Inflammatory macrophage treated with lipopolysaccharide for 1 hour (primary cell): ENCODE data around the gene GRIK4.

ENCODE experiments used
- DNase-seq, 2 donors: peaks; one replicate each; pipeline ENCODE4 v3.0.0-alpha.2; 2020 to 2022

Gene GRIK4

GRCh38 chr11:120525261-120526171 is 14.0 kb downstream of the GRIK4 start:
- no peak for DNase-seq

DNA sequence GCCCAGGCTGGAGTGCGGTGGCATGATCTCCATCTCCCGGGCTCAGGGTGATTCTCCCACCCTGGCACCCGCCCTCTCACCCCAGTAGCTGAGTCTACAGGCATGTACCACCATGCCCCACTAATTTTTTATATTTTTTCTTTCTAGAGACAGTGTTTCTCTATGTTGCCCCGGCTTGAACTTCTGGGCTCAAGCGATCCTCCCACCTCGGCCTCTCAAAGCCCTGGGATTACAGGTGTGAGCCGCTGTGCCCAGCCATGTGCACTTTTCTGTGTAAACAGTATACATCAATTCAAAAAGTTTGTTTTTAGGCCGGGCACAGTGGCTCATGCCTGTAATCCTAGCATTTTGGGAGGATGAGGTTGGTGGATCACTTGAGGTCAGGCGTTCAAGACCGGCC is 14.7 kb downstream of the GRIK4 start:
- no peak for DNase-seq

DNA sequence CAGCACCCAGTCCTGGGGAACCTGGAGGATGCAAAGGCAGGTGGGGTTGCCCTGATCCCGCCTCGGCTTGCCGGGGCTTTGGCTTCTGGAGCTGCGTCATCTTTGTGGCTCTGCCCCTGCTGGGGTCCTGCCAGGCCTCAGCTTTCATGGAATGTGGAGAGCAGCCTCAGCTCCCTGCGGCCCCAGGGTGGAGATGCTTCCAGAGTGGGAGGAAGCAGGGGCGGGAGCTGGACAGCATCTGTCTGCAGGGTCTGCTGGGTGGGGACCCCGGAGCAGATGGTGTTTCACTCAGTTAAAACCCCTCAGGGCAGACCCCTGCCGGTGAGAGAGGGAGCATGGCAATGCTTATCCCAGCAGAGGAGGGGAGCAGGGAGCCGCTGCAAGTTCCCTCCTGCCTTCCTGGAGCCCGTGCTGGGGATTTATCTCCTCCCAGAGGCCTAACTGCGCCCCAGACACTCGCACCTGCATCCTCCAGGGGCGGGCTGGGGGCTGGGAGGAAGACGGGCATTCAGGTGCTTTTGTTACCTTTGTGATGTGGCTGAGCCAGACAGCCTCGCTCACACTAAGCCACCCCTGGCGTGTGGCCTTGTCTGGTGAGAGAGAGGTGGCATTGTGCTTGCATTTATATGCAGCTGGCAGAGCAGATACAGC is 15.7 kb downstream of the GRIK4 start:
- DNase-seq: no peak

DNA sequence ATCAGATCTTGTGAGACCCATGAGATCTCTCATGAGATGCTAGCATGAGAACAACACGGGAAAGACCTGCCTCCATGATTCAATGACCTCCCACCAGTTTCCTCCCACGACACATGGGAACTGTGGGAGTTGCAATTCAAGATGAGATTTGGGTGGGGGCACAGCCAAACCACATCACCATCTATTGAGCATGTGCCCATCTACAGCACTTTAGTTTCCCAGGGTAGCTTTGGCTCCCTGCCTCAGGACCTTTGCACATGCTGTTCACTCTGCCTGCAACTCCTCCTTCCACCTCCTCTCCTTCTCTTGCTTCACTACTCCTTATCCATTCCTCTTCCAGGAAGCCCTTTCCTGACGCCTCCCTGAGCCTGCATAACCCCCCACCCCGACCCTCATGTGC is 17.2 kb downstream of the GRIK4 start:
- DNase-seq: no peak

GRCh38 chr11:120529214-120529613 is 17.7 kb downstream of the GRIK4 start:
- no peak for DNase-seq

GRCh38 chr11:120529911-120530310 is 18.4 kb downstream of the GRIK4 start:
- DNase-seq: no peak

- no peak for DNase-seq
These were observed 20.7 kb downstream of the GRIK4 start for GRCh38 chr11:120532082-120532831.

DNA sequence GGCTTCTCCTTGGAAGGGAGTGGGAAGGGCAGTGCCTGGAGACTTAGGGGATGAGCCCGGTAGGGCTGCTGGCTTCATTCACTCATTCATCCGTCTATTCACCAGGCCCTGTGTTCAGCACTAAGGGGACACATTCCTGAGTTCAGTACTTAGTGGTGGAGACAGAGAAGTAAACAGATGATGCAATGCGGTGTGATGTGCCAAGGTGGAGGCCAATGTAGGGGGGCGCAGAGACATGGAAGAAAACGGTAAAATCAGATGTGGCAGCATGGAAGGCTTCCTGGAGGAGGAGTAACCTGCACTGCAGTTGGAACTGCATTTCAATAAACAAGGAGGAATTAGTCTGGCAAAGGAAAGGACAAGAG is 21.3 kb downstream of the GRIK4 start:
- no peak for DNase-seq

GRCh38 chr11:120536091-120536796 is 24.7 kb downstream of the GRIK4 start:
- no peak for DNase-seq

- no peak for DNase-seq
These were observed 25.2 kb downstream of the GRIK4 start for GRCh38 chr11:120536797-120537169.

DNA sequence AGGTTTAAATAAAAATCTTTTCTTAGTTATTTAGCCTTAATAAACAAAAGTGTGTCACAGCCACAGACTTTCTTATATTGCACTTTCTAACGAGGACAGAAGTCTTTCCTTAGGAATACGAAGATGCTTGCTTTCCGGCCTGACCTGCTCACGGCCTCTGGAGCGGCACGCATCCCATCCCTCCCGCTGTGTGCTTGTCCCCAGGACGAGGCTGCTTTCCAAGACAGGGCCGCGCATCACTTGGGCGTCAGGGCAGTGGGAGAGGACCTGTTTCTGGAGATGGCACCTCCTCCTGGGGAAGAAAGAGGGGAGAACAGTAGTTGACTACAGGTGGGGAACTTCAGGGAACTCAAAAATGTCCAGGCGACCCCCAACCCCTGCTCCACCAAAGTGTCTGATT is 26.4 kb downstream of the GRIK4 start:
- DNase-seq: no peak

DNA sequence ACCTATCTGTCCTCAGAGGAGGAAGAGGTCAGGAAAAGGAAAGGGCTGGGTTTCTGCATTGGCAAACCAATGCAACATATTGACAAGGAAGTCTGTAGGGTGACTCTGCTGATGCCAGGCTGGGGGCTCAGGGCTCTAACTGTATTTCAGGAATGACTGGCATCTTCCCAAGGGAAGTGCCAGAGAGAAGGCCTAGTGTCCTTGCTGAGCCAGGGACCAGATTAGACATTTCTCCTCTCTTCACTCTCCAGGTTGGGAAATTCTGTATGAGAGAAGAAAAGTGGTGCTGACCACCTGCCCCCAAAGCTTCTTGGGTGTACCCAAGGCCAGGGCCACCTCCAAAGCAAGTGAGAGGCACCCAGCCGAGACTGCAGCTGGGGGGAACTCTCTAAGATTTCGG is 27.2 kb downstream of the GRIK4 start:
- DNase-seq: no peak

DNA sequence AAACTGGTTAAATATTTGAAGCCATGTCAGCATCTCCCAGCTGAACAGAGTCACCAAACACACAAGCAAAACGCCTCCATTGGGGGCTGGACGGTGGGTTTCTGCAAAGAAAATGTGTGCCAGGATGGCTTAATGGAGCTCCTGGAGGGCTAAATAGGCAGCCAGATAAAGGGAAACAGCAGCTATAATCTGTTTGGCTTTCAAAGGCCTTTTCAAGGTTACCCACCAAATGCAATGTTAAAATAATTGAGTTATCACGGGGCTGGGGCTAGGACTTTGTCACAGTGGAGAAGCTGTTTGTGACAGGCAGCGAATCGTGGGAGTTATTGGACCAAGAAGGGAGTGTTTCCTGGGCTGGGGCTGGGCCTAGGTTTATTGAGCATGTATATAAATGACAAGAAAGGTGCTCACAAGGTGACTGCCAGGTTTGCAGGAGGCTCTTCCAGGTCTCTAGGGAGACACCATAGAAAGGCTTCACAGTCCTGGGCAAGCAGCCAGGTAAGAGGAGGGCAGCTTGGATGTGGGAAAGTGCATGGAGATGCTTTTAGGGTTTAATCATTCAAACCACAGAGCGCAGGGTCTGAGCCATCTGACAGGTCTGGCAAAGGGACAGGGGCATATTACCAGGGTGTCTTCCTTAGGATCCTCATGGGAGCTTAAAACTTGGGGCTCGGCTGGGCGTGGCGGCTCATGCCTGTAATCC is 28.3 kb downstream of the GRIK4 start:
- no peak for DNase-seq

DNA sequence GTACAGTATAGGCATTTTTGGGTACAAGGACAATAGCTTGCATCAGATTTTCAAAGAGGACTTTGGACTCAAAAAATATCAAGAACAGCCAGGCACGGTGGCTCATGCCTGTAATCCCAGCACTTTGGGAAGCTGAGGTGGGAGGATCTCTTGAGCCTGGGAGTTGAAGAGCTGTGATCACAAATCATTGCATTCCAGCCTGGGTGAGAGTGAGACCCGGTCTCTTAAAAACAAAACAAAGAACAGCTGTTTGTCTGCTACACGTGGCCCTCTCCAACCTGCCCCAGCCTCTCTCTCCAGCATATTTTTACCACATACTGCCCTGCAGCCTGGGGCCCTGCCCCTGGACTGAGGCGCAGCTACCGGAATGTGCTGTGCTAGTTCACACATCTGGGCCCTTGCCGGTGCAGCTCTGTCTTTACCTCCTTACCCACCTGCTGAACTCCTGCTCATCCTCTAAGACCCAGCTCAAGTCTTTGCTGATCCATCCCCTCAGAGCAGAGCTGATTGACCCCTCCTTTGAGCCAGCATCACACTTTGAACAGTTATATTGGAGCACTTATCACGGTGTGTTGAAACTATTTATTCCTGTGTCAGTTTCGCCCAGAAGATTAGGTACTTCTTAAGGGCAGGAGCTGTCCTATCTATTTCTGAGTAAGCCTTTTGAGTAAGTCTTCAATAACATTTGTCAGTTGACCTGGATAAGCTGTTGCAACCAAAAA is 29.4 kb downstream of the GRIK4 start:
- DNase-seq: no peak

GRCh38 chr11:120543521-120544215 is 32.1 kb downstream of the GRIK4 start:
- DNase-seq: no peak

- no peak for DNase-seq
These were observed 34.3 kb downstream of the GRIK4 start for GRCh38 chr11:120545813-120546212.

- peak; percentile 20 to 32 for DNase-seq
These were observed 35.0 kb downstream of the GRIK4 start for GRCh38 chr11:120546312-120547205.

DNA sequence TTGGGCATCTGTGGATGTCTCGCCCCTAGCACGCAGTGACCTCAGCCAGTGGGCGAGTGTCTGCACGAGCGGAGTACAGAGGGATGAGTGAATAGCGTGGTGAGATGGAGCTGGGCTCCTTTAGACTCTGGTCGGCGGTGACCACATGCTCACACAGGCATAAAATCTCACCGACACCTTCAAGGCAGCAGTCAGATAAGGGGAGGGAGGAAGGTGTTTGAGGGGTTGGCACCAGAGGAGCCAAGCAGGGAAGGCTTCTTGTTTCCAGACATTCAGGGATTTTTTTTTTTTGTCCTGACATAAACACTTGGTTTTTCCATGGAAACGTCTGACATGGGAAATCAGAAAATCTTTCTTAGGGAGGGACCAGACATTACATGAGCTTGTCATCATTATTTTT is 35.8 kb downstream of the GRIK4 start:
- DNase-seq: no peak

DNA sequence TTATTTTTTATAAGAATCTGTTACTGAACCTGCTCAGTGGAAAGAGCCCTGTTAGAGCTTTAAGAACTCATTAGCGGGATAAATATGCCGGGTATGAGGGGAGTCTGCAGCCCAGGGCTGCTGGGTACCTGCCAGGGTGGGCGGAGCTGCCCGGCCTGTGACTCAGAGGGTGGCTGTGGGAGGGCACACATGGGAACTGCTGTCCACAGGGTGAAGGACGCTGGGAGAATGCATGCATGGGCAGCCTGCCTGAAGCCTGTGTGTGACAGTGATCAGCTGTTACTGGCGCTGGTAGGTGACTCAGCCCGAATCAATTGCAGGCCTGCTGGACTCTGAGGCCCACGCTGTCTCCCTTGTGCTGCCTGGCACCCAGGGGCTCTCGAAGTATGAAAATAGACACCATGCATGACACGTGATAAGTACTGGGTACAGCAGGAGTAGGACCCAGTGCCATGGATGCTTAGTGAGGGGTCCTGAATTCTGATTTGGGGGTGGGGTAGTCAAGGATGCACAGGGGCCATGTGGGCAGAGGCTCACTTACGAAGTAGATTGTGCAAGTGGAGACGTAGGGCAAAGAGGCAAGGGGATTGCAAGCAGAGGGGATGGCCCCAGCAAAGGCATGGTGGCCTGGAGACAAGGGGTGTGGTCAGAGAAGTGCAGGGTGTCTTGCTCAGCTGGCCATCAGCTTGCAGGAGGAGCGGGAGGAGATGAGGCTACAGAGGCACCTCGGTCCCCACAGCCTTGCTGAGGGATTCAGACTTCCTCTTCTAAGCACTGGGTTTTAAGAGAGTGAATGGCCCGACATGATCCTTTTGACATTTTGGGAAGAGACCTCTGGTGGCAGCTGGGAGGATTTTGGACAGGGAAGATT is 36.5 kb downstream of the GRIK4 start:
- peak; percentile 5 to 9 for DNase-seq
